ENCODE data around the gene VSIR. TPM values are rescaled to one million over a fixed set of nuclear protein-coding genes. Genes with fewer than 3 reads are reported as not detected.
A peak's percentile ranks its signal among the peaks of the same experiment; 100 is the strongest.

Gene VSIR
- total RNA-seq, 1 donor from 2014 or later = 104 TPM

DNA sequence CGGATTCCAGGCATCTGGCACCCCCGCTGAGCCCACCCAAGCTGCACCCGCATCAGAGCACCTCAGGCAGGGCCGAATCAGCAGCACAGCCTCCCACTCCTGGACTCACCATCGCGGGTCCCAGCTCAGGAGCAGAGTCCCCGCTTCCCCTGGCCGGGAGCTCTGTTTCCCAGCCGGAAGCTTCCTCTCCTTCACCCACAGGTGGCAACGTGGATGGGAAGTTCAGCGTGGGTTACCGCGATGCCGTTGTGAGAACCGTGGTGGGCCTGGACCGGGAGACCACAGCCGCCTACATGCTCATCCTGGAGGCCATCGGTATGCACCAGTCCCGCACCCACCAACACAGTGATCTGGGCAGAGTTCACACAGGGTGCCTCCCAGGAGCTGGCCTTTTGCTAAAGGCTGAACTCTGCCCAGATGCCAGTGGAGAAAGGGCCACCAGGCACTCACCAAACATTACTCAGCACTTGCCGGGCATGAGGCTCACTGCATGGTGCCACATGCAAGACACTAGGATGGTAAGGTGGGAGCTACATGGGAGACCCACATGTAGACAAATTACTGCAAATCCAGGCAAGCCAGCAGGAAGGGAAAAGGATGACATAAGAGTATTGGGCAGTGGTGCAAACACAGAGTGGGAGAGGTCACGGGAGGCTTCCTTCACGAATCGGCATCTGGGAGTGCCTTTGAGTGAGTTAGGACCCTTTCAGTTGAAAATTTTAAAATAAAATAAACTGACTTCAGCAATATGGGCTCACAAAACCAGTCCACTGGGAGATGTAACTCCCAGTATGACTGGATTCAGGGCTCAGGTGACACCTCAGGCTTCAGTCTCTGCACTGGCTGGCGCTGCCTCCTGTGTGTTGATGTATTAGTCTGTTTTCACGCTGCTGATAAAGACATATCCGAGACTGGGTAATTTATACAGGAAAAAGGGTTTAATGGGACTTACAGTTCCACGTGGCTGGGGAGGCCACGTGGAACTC lies 64.1 kb downstream of the VSIR start:
- Histone ChIP-seq H3K36me3 (no peaks in the 10 kb centered on the region), H3K9me3 (replicated peaks) (no peaks in the 10 kb centered on the region), H3K4me3 (no peak overlapping the region), H3K4me1 (peaks cover 43% of the 10 kb centered on the region), H3K27me3 (ENCODE audit: low read depth) (no peaks in the 10 kb centered on the region), H3K27ac (replicated peaks) (no peak overlapping the region)
- intact Hi-C loops (cut with micrococcal nuclease) = loop anchor here (5.0 to 10.0 kb wide), 2 partner anchors 327 to 384 kb away; no protein-coding TSS in a partner anchor
- DNase-seq = no peak
- TF ChIP-seq, protein P1, sequence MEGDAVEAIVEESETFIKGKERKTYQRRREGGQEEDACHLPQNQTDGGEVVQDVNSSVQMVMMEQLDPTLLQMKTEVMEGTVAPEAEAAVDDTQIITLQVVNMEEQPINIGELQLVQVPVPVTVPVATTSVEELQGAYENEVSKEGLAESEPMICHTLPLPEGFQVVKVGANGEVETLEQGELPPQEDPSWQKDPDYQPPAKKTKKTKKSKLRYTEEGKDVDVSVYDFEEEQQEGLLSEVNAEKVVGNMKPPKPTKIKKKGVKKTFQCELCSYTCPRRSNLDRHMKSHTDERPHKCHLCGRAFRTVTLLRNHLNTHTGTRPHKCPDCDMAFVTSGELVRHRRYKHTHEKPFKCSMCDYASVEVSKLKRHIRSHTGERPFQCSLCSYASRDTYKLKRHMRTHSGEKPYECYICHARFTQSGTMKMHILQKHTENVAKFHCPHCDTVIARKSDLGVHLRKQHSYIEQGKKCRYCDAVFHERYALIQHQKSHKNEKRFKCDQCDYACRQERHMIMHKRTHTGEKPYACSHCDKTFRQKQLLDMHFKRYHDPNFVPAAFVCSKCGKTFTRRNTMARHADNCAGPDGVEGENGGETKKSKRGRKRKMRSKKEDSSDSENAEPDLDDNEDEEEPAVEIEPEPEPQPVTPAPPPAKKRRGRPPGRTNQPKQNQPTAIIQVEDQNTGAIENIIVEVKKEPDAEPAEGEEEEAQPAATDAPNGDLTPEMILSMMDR (IDR thresholded peaks at IDR 0.05; ENCODE audit: borderline replicate concordance) = no peak

DNA sequence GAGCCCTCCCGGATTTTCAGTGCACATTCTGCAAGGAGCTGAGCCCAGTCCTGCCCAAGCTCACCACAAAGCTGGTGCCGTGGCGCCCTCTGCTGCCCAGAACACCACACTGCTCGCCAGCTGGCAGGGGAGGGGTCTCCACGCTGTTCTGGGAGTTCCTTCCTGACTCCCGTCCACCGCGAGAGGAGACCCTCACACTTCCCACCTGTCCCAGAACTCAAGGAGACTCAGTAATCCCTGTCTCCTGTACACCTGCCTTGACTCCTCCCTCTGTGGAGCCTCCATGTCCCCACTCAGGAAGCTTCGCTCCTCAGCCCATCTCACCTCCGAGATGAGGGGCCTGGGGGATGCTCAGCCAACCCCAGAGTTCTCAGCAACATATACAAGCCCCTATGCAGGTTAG lies 65.0 kb downstream of the VSIR start:
- Histone ChIP-seq H3K27me3 (ENCODE audit: low read depth) (no peaks in the 10 kb centered on the region), H3K36me3 (no peaks in the 10 kb centered on the region), H3K9me3 (replicated peaks) (no peaks in the 10 kb centered on the region), H3K4me3 (no peak overlapping the region), H3K4me1 (peaks cover 34% of the 10 kb centered on the region), H3K27ac (replicated peaks) (no peak overlapping the region)
- DNase-seq = peak; percentile 58
- intact Hi-C loops (cut with micrococcal nuclease) = loop anchor here (5.0 to 10.0 kb wide), 2 partner anchors 326 to 384 kb away; no protein-coding TSS in a partner anchor
- TF ChIP-seq, protein P1 (IDR thresholded peaks at IDR 0.05; ENCODE audit: borderline replicate concordance) = peak; percentile 91

GRCh38 chr10:71707240-71707789 lies 66.0 kb downstream of the VSIR start:
- no peak overlapping the region for H3K27ac ChIP-seq (replicated peaks)
- no peak for DNase-seq
- intact Hi-C loops (cut with micrococcal nuclease) = loop anchor here (5.0 to 10.0 kb wide), 2 partner anchors 325 to 383 kb away; no protein-coding TSS in a partner anchor
- H3K4me1 ChIP-seq = peaks cover 24% of the 10 kb centered on the region
- no peaks in the 10 kb centered on the region for H3K9me3 ChIP-seq (replicated peaks)
- TF ChIP-seq, protein P1 (IDR thresholded peaks at IDR 0.05; ENCODE audit: borderline replicate concordance) = no peak
- no peak overlapping the region for H3K4me3 ChIP-seq
- H3K27me3 ChIP-seq (ENCODE audit: low read depth) = no peaks in the 10 kb centered on the region
- H3K36me3 ChIP-seq = no peaks in the 10 kb centered on the region

DNA sequence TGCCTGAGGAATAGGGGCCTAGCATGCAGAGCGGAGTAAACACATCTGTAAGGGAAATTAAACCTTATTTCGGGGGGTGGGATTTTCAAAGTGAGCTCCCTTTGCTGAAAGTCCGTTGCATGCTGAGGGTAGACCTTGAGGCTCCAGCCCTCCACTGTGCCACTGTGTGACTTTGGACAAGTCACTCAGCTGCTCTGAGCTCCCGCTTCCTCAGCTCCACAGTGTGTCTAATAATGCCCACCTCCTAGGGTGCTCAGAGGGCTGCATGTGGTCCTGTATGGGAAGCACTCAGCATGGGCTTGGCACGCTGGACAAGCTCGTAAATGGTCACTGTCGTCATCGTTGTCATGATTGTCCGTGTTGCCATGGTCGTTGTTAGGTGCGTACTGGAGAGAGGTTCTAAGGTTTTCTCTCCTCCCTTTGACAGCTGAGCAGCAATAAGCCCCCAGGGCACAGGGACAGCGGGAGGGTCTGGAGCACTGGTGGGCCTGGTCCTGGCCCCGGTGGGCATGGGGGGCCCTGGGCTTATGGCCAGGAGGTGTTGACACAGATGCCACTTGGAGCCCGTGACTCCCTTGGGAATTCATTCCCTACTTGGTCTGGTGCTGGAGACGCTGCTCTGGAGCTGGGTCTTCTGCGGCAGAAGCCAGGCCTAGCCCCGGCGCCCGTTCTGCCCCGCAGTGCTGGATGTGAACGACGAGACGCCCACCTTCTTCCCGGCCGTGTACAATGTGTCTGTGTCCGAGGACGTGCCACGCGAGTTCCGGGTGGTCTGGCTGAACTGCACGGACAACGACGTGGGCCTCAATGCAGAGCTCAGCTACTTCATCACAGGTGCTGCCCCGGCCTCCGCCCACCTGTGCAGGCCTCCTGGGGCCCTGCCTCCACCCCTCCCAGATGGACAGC lies 66.9 kb downstream of the VSIR start:
- Histone ChIP-seq H3K4me1 (peaks cover 28% of the 10 kb centered on the region), H3K27me3 (ENCODE audit: low read depth) (no peaks in the 10 kb centered on the region), H3K27ac (replicated peaks) (no peak overlapping the region), H3K9me3 (replicated peaks) (no peaks in the 10 kb centered on the region), H3K36me3 (no peaks in the 10 kb centered on the region), H3K4me3 (no peak overlapping the region)
- TF ChIP-seq, protein P1 (IDR thresholded peaks at IDR 0.05; ENCODE audit: borderline replicate concordance) = no peak
- DNase-seq = no peak
- intact Hi-C loops (cut with micrococcal nuclease) = loop anchor here (5.0 to 10.0 kb wide), 2 partner anchors 324 to 382 kb away; no protein-coding TSS in a partner anchor

- TF ChIP-seq, protein P1 (IDR thresholded peaks at IDR 0.05; ENCODE audit: borderline replicate concordance) = no peak
- intact Hi-C loops (cut with micrococcal nuclease) = loop anchor here (5.0 to 10.0 kb wide), 2 partner anchors 323 to 381 kb away; no protein-coding TSS in a partner anchor
- Histone ChIP-seq H3K4me1 (peaks cover 36% of the 10 kb centered on the region), H3K27me3 (ENCODE audit: low read depth) (no peaks in the 10 kb centered on the region), H3K27ac (replicated peaks) (no peak overlapping the region), H3K4me3 (no peak overlapping the region), H3K9me3 (replicated peaks) (no peaks in the 10 kb centered on the region), H3K36me3 (no peaks in the 10 kb centered on the region)
- DNase-seq = no peak
Observed at GRCh38 chr10:71705582-71705981, 67.7 kb downstream of the VSIR start.
